ENCODE data around the gene PUSL1. TPM values are rescaled to one million over a fixed set of nuclear protein-coding genes. Genes with fewer than 3 reads are reported as not detected.

PUSL1 gene
- total RNA-seq, 1 experiment from 2014 or later: 22.7 TPM

DNA sequence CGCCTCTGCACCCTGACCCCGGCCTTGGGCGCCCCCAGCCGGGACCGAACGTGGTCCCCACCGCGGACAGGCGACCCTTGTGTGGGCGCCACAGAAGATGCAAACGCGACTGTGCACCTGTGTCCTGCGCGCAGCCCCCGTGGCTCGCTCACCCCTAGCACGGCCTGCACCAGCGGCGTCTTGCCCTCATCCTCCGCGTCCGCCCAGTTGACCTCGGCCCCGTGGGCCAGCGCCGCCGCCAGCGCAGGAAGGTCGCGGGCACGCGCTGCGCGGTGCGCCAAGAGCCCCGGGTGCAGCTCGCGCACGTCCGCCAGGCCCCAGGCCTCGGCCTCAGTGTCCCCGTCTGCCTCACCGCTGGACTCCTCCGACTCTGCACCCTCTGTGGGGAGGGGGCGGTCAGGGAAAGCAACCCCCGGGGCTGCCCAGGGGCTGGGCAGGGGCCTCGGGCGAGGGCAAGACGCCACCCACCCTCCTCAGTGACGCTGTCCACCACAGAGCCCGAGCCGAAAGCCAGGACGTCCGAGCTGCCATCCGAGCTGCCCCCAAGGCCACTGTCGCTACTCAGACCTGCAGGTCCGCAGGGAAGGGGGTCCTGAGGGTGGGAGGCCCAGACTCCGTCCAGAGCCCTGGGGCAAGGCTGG, 14.0 kb upstream of the PUSL1 start:
- no TSS peak for BruUV-seq (replicated peaks)
- CTCF ChIA-PET: no interaction called here
- Mint-ChIP-seq H3K9me3 (ENCODE audit: low read depth, unreplicated experiment) (no peaks in the 10 kb centered on the region), H3K27me3 (ENCODE audit: unreplicated experiment) (no peaks in the 10 kb centered on the region), H3K27ac (ENCODE audit: unreplicated experiment) (no peak overlapping the region), H3K4me3 (ENCODE audit: low read depth, unreplicated experiment) (no peak overlapping the region), H3K36me3 (ENCODE audit: insufficient read depth, unreplicated experiment) (peaks cover 28% of the 10 kb centered on the region), H3K4me1 (ENCODE audit: low read depth, unreplicated experiment) (no peaks in the 10 kb centered on the region)
- TF ChIP-seq, protein P1, sequence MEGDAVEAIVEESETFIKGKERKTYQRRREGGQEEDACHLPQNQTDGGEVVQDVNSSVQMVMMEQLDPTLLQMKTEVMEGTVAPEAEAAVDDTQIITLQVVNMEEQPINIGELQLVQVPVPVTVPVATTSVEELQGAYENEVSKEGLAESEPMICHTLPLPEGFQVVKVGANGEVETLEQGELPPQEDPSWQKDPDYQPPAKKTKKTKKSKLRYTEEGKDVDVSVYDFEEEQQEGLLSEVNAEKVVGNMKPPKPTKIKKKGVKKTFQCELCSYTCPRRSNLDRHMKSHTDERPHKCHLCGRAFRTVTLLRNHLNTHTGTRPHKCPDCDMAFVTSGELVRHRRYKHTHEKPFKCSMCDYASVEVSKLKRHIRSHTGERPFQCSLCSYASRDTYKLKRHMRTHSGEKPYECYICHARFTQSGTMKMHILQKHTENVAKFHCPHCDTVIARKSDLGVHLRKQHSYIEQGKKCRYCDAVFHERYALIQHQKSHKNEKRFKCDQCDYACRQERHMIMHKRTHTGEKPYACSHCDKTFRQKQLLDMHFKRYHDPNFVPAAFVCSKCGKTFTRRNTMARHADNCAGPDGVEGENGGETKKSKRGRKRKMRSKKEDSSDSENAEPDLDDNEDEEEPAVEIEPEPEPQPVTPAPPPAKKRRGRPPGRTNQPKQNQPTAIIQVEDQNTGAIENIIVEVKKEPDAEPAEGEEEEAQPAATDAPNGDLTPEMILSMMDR (IDR thresholded peaks at IDR 0.05; ENCODE audit: unreplicated experiment): no peak
- intact Hi-C loops (cut with micrococcal nuclease; ENCODE audit: unreplicated experiment): no loop called here
- DNase-seq: no peak

DNA sequence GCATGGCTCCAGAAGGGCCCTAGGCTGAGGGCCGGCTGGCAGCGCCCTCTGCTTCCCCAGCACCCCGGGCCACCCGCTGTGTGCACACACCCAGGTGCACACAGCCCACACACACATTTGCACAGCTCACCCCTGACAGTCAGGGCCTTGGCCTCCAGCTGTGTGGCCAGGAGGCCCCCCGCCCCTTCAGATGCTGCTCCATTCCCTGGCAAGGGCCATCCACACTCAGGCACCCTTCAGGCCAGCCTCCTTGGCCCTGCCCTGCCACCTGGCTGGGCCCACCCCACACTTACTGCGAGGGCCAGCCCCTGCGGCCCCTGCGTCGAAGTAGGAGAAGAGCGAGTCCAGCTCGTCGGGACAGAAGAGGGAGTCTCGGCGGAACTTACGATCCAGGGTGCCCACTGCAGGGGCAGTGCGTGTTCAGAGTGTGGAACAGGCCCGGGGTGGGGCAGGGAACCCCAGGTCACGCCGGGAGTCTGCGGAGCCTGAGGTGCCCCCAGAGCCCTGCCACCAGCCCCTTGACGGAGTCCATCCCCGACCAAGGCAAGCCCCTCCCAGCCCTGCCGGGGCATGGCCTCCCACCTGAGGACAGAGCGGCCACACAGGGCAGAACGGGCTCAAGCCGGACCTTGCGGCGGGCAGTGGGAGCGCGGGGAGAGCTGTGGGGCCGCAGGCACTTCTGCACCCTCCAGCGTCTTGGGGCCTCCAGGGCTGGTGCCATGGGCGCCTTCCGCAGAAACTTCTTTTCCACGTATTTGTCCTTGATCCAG, 13.1 kb upstream of the PUSL1 start:
- Mint-ChIP-seq H3K9me3 (ENCODE audit: low read depth, unreplicated experiment) (no peaks in the 10 kb centered on the region), H3K27me3 (ENCODE audit: unreplicated experiment) (no peaks in the 10 kb centered on the region), H3K36me3 (ENCODE audit: insufficient read depth, unreplicated experiment) (peaks cover 23% of the 10 kb centered on the region), H3K27ac (ENCODE audit: unreplicated experiment) (no peak overlapping the region), H3K4me1 (ENCODE audit: low read depth, unreplicated experiment) (no peaks in the 10 kb centered on the region), H3K4me3 (ENCODE audit: low read depth, unreplicated experiment) (no peak overlapping the region)
- TF ChIP-seq, protein P1 (IDR thresholded peaks at IDR 0.05; ENCODE audit: unreplicated experiment): no peak
- DNase-seq: no peak
- CTCF ChIA-PET: no interaction called here
- no TSS peak for BruUV-seq (replicated peaks)
- intact Hi-C loops (cut with micrococcal nuclease; ENCODE audit: unreplicated experiment): no loop called here

DNA sequence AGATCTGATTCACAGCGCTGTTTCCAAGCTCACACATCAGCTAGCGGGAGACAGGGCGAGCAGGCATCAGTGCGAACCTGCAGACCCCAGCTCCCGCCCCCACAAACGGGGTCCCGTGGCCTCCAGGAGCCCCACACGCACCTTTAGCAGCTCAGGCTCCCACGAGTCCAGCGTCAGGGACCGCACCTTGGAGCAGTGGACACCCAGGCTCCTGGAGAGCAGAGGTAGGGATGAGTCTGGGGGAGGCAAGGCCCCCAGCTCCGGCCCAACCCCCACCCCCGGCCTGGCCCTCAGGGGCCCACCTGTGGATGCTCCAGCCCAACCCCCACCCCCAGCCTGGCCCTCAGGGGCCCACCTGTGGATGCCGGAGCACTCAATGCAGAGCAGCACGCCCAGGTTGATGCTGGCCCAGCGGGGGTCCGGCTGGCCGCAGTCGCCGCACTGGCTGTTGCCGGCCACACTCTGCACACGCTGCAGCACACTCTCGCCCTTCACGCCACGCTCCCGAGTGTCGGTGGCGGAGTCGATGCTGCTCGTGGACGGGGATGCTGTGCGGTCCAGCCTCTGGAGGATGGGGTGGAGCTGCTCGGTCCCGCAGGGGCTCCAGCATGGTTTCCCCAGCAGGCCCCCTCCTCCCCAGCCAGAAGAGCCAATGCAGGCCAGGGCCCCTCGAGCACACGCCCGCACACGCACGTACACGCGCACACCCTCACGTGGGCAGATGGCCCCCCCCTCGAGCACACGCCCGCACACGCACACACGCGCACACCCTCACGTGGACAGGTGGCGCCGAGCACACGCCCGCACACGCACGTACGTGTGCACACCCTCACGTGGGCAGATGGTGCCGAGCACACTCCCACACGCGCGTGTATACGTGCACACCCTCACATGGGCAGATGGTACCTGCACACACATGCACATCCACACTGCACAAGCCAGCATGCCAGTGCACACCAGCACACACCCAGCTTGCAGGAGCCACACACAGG, 12.0 kb upstream of the PUSL1 start:
- no peaks in the 10 kb centered on the region for H3K27me3 Mint-ChIP-seq (ENCODE audit: unreplicated experiment)
- no peaks in the 10 kb centered on the region for H3K4me1 Mint-ChIP-seq (ENCODE audit: low read depth, unreplicated experiment)
- no peak overlapping the region for H3K4me3 Mint-ChIP-seq (ENCODE audit: low read depth, unreplicated experiment)
- no peak overlapping the region for H3K27ac Mint-ChIP-seq (ENCODE audit: unreplicated experiment)
- CTCF ChIA-PET: no interaction called here
- TF ChIP-seq, protein P1 (IDR thresholded peaks at IDR 0.05; ENCODE audit: unreplicated experiment): no peak
- DNase-seq: no peak
- H3K36me3 Mint-ChIP-seq (ENCODE audit: insufficient read depth, unreplicated experiment): peaks cover 20% of the 10 kb centered on the region
- intact Hi-C loops (cut with micrococcal nuclease; ENCODE audit: unreplicated experiment): no loop called here
- H3K9me3 Mint-ChIP-seq (ENCODE audit: low read depth, unreplicated experiment): no peaks in the 10 kb centered on the region
- BruUV-seq (replicated peaks): no TSS peak

DNA sequence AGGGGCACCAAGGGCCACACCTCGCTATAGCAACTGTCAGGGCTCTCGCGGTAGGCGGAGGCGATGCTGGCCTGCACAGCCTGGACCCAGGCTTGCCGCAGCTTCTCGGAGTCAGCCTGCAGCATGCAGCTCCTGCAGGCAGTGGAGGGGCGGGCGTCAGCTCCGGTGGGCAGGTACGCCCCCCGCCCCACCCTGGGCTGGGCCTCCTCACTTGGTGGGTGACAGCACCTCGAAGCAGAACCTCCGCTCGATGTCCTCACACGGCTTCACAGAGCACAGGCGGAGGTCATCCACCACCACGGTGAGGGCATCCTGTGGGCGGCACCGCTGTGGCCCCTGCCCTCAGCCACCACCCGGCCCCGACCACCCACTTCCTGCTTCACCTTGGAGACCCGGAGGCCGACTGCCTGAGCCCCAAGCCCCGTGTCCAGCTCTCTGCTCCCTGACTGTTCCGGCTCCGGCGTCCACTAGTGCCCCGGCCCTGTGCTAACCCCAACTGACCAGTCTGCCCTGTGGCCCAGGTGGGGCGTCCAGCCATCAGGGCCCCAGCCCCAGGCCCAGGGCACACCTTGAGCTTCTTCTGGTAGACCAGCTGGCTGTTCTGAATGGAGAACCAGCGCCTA, 10.5 kb upstream of the PUSL1 start:
- H3K27me3 Mint-ChIP-seq (ENCODE audit: unreplicated experiment): no peaks in the 10 kb centered on the region
- CTCF ChIA-PET: no interaction called here
- BruUV-seq (replicated peaks): no TSS peak
- TF ChIP-seq, protein P1 (IDR thresholded peaks at IDR 0.05; ENCODE audit: unreplicated experiment): no peak
- no peaks in the 10 kb centered on the region for H3K4me1 Mint-ChIP-seq (ENCODE audit: low read depth, unreplicated experiment)
- no peak overlapping the region for H3K27ac Mint-ChIP-seq (ENCODE audit: unreplicated experiment)
- DNase-seq: no peak
- no peaks in the 10 kb centered on the region for H3K9me3 Mint-ChIP-seq (ENCODE audit: low read depth, unreplicated experiment)
- intact Hi-C loops (cut with micrococcal nuclease; ENCODE audit: unreplicated experiment): no loop called here
- no peak overlapping the region for H3K4me3 Mint-ChIP-seq (ENCODE audit: low read depth, unreplicated experiment)
- H3K36me3 Mint-ChIP-seq (ENCODE audit: insufficient read depth, unreplicated experiment): peaks cover 13% of the 10 kb centered on the region

Measured in Calu3 (cell line).